Upper lobe of left lung (tissue), 4 donors: ENCODE results near the gene S100A7.

Source experiments
- CTCF ChIP-seq, 6 experiments: fragments of 450-650 bp in 4 of 6; fragments of 200-600 bp in 2 of 6; sonication (generic) in 2 of 6; IDR thresholded peaks; one replicate each; pipeline ENCODE4 v1.5.1; 2016 to 2019; ENCODE audit warnings: antibody characterized with exemption in 6 of 6
- POLR2A ChIP-seq, 4 donors: fragments of 450-650 bp; IDR thresholded peaks; one replicate each; pipeline ENCODE4 v1.5.1; 2016 to 2017; ENCODE audit warnings: antibody characterized with exemption in 4 of 4, mild to moderate bottlenecking in 2 of 4
- POLR2AphosphoS5 ChIP-seq, 2 donors: sonication (generic); formaldehyde crosslinking; IDR thresholded peaks; one replicate each; pipeline ENCODE4 v1.5.1; 2017; ENCODE audit warnings: antibody characterized with exemption in 2 of 2

- TF ChIP-seq CTCF (IDR thresholded peaks at IDR 0.05) = no peak
- TF ChIP-seq POLR2A (IDR thresholded peaks at IDR 0.05) = no peak
- no peak for TF ChIP-seq POLR2AphosphoS5 (IDR thresholded peaks at IDR 0.05)
These were observed 17.7 kb upstream of the S100A7 start for GRCh38 chr1:153478047-153478691.
